Mesenteric fat pad (tissue), 1 donor: Measurements from ENCODE around the gene TPH2. TPM values are rescaled to one million over a fixed set of nuclear protein-coding genes. Genes with fewer than 3 reads are reported as not detected.

Experiments
- DNase-seq: peaks from one replicate; pipeline ENCODE4 v3.0.0-alpha.2; 2020; ENCODE audit warnings: low spot score
- total RNA-seq: library from RNA; stranded (reverse); fragmentation: NEBNext Ultra II Directional; extraction: Animal tissue kit (Norgen Biotek cat#: 25700); gene quantifications from one replicate; pipeline ENCODE4 v1.2.1, GENCODE V29; 2021
- donor health status: DM: yes; HTN: yes; CAD: no.

The TPH2 gene
- total RNA-seq, 1 donor from 2014 or later = not detected

DNA sequence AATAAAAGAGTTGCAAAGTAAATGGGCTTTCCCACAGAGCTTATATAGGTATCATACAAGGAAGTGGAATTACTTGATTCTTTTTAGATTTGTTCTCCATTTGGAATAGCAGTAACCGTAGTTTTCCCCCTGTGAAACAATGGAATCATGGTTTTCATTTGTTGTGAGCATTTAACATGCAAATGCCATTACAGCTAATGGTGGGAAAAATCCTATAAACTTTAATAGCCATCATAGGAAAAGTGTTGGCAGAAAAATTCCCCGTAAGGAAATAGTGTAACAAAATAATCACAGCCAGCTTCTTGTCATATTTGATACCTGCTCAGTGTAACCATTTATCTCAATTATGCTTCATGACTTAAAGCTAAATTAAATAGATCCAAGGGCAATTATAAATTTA is 95.3 kb downstream of the TPH2 start:
- no peak for DNase-seq

DNA sequence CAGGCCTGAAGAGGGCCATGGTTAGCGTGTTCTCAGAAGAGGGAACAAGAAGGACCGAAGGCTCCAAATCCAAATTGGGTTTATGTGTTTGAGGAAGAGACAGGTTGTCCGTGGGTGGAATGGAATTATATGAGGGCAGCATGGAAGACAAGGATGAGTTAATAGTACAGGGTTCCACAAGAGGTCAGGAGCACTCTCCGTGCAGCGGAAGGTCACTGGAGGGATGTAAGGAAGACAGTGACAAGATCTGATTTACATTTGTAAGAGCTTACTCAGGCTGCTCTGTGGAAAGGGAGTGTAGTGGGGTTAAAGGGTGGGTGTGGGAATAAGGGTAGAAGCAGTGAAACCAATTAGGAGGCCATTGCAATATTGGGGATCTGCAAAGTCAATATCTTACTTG is 97.0 kb downstream of the TPH2 start:
- DNase-seq = no peak

DNA sequence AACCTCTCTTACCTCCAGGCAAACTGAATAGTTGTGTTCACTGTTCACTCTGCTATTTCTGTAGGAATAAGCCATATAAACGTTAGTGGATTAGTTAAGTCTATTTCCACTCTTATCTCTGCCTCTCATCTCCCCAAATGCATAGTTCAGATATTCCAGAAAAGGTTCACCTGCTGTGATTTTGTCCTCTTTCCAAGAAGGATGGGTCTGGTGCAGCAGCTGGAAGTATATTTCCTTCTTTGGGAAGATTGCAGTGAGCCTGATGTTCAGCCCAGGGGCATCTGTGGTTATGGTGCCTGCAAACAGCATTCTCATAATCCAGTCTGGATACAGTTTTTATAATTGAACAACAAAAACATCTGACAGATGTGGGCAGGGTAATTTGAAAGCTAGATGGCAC is 97.7 kb downstream of the TPH2 start:
- no peak for DNase-seq

DNA sequence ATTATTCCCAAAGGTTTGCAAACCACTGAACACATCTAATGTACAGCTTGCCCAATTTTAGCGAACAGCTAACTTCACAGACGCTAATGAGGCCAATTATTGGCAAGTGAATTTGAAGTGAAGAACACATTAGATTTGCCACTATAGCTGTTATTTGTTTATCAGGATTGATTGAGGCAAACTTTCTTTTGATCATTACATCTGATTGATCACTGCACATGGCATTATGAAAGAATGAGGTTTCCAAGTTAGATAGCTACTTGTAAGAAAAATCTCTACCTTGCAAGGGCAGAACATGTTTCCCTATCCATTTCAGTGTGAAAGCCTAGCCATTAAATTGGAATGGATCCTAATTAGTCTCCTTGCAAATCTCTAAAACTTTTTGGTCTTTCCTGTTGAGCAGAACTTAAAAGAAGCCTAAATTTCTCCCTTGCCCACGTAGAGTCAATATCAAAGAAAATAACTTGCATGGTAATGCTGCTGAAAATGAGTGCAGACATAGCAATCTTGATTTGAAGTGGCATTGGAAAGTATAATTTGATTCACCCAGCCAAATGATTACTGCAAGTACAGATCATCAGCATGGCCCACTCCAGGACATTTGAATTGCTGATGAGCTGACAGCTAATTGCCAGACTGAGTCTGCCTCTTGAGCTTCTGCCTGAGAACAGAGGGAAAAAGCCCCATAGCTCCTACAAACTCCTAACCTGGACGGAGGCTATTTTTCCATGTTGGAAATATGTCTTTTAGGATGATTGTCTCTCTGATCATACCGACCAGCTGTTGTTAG is 98.6 kb downstream of the TPH2 start:
- no peak for DNase-seq

DNA sequence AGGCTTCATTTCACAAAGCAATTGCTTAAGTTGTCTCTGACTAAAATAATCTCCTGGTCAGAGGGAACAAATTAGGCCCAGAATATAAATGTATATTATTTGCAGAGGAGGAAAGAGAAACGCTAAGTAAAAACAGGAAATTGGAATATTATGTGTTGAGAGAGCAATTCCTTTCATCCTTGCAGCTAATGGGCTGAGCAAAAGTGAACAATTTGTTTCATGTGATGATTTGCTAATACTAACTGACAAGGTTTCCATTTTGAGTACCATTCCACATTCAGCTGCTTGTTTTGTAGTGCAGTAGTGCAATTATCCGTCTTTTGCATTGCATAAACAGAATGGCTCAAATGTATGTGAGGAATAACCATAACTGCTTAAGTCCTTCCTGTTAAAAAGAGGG is 103.2 kb downstream of the TPH2 start:
- DNase-seq = no peak

DNA sequence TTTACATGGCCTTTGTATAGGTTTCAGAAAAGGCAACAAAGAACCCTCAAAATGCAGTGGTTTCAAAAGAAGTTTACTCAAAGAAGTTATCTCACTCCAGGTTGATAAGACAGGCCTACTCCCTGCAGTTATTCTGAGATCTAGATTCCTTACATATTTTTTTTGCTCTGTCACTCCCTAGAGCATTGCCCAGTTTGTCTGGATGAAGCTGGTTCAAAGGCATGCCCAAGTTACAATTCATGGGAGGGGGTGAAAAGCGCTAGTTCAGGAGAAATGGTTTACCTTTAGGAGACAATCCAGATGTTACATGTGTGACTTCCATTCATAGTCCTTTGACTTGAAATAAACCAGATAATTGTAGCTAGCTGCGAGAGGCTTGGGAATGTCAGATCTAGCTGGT is 115.0 kb downstream of the TPH2 start:
- DNase-seq = no peak

DNA sequence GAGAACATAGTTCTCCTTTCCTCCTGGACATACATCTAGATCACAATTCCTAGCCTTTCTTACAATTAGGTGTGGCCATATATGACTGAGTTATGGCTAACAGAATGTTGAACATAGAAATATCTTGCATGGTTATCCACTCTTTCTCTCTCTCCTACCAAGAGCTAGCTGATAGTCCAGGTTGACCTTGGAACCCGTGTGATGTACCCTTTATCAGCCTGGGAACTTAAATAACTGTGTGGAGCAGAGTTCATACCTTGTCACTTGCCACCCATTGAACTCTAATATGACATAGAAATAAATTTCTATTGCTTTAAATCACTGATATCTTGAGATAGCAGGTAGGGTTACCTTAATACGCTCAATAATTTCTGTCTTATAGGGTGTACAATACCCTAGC is 115.9 kb downstream of the TPH2 start:
- no peak for DNase-seq

DNA sequence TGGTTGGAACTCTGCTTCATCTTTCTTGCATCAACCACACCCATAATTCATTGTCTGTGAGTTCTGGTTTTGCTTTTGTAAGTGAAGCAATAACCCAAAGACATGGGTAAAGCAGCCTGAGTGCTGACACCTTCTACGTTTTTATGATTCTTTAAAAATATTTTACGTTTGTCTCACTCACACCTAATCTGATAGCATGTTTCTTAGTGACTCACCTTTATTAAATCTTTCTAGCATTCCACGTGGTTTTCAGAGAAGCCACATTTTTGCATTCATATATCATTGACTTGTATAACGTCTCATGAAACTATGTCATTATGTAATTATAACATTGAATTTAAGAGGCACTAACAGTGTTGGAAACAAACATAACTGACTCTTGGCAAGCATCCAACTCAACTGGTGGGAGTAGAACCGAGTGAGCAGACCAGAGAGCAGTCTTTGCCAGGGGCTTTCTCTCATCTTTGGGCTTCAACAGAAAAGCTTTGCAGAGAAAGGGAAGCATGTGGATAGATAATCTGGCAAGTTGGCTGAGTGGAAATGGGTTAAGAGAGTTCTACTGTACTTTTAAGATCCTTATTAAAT is 118.8 kb downstream of the TPH2 start:
- DNase-seq = no peak

DNA sequence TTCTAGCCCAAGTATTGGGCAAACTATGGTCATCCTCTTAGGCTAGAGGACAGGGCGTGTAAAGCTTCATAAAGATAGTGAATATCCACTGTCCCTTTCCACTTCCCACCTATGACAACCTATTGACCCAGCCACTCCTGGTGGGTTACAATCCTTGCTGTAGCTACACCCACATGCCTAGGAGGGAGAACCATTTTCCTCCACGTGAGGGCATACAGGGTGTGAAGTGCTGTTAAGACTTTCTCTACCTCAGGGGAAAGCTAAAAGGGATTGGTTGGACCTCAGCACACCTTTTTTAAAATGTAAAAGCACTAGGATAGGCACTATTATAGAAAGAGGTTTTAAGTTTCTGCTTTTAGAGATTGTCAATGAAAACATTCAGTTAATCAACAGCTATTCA is 124.4 kb downstream of the TPH2 start:
- DNase-seq = no peak

DNA sequence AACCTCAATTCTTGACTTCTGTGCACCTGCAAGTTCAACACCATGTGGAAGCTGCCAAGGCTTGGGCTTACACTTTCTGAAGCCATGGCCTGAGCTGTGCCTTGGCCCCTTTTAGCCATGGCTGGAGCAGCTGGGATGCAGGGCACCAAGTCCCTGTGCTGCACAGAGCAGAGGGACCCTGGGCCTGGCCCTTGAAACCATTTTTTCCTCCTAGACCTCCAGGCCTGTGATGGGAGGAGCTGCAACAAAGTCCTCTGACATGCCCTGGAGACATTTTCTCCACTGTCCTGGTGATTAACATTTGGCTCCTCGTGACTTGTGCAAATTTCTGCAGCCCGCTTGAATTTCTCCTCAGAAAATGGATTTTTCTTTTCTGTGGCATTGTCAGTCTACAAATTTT is 132.4 kb downstream of the TPH2 start:
- DNase-seq = no peak

DNA sequence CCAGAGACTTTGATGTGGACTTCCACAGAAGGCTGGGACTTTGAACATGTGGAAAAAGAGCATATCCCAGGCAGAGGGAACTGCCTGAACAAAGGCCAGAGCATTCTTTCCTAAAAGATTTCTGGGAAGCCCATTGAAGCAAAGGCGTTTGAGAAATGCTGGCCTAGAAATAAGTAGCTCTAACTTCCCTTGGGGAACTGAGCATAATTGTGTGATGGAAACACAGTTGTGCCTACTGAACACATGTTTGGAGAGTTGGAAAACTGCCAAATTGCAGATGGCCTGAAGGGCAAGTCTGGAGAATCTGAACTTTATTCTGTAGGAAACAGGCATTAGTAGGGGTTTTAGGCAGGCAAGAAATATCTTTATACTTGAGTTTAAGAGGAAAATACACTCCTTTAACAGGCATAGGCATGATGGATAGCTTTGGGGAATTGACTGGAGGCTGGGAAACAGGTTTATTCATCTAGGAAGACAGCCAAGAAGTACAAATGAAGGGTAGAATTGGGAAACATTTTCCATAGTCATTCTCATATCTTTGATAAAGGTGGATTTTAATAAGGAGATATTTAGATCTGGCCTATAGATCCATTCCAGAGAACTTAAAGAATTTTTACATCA is 134.1 kb downstream of the TPH2 start:
- DNase-seq = no peak

DNA sequence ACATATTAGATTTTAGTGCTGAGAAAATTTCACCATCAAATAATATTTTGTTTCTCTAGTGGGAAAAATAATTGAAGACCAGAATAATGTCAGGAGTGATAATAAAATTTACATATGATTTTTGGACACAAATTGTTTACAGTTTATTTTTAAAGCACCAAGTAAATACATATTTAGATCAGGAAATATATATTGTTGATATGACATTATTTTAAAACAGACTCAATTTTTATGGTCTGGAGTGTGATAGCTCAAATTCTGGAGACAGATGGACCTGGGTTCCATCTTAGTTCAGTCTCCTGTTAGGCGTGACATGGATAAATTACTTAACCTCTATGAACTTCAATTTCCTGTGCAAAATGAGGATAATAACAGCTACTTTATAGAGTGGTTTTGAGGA is 135.4 kb downstream of the TPH2 start:
- DNase-seq = no peak

DNA sequence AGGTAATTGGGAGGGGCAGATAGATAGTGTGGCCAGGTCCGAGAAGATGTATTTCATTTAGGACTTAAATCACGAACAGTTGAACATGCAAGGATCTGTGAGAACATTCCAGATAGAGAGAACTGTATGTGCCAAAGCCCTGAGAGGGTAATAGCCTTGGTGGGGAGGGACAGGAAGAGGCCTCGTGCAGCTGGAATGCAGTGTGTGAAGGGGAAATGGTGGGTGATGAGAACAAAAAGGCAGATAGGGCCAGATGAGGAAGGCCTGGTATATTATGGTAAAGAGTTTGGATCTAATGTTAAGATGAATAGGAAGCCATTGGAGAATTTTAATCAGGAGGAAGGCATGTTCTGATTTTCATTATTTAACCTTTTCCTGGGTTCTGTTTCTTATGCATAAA is 136.3 kb downstream of the TPH2 start:
- no peak for DNase-seq

DNA sequence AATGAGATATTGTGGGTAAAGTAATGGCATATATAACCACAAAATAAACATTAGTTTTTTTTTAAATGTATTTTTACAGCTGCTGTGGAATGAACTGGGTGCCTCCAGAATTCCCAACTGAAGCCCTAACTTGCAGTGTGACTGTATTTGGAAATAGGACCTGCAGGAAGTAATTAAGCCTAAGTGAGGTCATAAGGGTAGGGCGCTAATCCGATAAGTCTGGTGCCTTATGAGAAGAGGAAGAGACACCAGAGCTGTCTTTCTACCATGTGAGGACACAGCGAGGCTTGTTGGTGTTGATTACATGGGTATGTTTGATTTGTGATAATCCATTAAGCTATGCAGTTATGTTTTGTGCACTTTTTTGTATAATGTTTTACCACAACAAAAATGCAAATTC is 136.8 kb downstream of the TPH2 start:
- DNase-seq = no peak

DNA sequence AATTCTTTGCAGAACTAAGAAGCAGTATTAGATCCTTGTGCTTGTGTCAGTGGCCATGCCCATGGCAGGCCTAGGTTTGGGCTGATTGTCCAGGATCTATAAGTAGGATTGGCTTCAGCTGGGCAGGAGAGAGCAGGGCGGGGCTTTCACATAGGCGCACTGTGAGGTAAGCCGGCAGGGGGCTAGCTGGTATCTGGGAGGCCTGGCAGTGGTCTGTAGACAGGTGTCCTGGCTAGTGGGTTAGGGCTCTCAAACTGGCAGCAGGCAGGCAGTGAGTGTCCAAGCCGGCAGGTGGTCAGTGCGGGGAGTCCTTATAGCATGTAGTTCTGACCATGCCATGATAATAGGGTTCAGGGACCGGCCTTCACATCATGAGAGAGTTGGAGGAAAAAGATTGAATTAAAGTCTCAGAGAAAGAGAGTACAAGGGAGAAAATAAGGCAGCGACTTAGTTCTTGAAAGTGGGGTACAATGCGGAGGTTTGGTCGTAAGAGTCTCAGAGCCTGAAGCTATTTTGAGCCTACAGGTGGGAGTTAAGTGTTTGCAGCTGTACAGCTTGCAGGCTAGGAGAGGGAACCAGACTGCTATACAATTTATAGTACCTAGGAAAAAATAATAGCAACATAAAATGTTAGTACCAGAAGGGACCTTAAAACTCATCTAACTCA is 137.4 kb downstream of the TPH2 start:
- DNase-seq = no peak

DNA sequence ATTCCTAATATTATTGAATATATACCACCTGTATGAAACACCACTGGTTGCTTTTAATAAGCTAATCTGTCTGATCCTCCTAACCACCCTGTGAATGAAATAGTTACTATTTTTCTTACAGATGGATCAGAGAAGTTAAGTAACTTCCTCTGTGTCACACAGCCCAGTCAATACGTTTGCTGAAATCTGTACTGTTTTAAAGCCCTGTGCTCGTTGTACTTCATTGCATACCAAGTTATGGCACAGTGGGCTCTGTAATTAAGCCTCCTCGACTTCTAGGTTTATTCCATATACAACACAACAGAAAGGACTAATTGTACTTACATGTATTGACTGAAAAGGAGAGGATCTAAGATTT is 137.9 kb downstream of the TPH2 start:
- DNase-seq = no peak

DNA sequence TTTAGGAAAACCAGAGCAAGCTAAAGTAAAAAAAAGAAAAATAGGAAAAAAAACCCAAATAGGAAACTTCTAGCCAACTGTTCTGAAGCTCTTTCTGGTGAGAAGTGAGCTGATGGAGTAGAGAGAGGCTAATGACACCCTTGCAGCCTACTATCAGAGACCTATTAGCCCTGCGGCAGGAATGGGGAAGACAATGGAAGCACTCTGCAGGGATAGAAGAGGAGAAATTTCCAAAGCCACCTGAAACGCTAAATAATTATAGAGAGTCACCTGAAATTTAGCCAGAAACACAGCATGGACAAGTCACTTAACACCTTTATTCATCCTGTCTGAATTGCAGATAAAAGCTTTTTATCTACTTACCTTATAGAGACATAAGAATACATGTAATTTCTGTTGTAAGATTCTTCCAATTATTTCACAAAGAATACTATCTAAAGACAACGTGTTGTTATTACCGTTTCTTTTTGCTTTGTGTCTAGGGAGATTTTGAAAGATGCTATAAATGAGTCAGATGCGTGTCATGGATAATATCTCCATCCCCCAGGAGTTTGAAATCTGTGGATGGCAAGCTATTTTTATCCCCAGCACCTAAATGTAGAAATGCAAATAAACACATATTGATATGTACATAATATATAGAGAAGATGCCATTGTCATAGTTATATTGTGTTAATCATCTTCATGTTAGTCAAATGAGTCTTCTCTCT is 138.6 kb downstream of the TPH2 start:
- no peak for DNase-seq

DNA sequence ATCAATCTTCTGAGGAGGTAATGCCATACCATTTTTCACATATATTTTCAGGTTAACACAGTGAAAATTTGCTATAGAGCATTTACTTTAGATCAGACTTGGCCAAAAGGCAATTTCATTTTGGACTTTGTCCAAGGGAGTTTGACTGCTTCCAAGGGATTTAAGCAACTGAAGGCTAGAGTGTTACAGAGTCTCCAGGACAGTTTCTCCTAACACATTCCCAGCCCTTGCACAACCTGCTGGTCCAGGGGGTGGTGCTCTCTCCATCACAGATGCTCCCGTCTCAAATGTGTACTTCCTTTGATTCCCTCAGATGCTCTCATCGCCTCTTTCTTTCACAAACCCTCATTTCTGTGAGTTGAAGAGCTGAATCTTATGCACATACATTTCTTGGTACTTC is 143.1 kb downstream of the TPH2 start:
- DNase-seq = no peak
